GM21825 (cell line): Measurements from ENCODE around the gene TXNDC12.

ENCODE experiments used
- ATAC-seq: cut with Tn5 transposase; IDR thresholded peaks from one replicate; pipeline ENCODE4 v1.9.1; 2021; ENCODE audit warnings: mild to moderate bottlenecking, moderate library complexity; ENCODE audit not compliant: unreplicated experiment

TXNDC12 gene

GRCh38 chr1:52002038-52002917 is 52.7 kb downstream of the TXNDC12 start:
- ATAC-seq, result peak; percentile 65

GRCh38 chr1:51998701-51999100 is 56.3 kb downstream of the TXNDC12 start:
- ATAC-seq, result no peak

- ATAC-seq, result no peak
These were observed 57.0 kb downstream of the TXNDC12 start for GRCh38 chr1:51997974-51998382.

GRCh38 chr1:51990478-51990965 is 64.5 kb downstream of the TXNDC12 start, which contains the start of gene RAB3B:
Gene RAB3B (minus strand): TSS chr1:51990700. CDS start chr1:51977117, 13,583 bp downstream.
- ATAC-seq, result no peak

GRCh38 chr1:51989582-51990477 is 65.2 kb downstream of the TXNDC12 start:
- no peak for ATAC-seq

- no peak for ATAC-seq
These were observed 66.7 kb downstream of the TXNDC12 start for GRCh38 chr1:51988254-51988653.

GRCh38 chr1:51986718-51987117 is 68.3 kb downstream of the TXNDC12 start:
- no peak for ATAC-seq

GRCh38 chr1:51982161-51982560 is 72.8 kb downstream of the TXNDC12 start:
- ATAC-seq, result no peak

GRCh38 chr1:51981555-51981954 is 73.4 kb downstream of the TXNDC12 start:
- ATAC-seq, result no peak

- no peak for ATAC-seq
These were observed 76.9 kb downstream of the TXNDC12 start for GRCh38 chr1:51978099-51978498.

GRCh38 chr1:51976846-51977602 is 78.0 kb downstream of the TXNDC12 start:
- ATAC-seq, result no peak

GRCh38 chr1:51973587-51974474 is 81.2 kb downstream of the TXNDC12 start:
- no peak for ATAC-seq
